Astrocyte (in vitro differentiated cells and primary cell): ENCODE data around the gene GUK1. TPM values are rescaled to one million over a fixed set of nuclear protein-coding genes. Genes with fewer than 3 reads are reported as not detected.

Experiments used
- DNase-seq: peaks from one replicate; pipeline ENCODE4 v3.0.0-alpha.2; 2010; ENCODE audit warnings: low read depth
- FAIRE-seq: peaks from 2 replicates; lab custom pipeline; 2011; peaks lifted over from hg19 to GRCh38; lab: Jason Lieb, UNC
- H2AFZ ChIP-seq: 2 replicates; pipeline ENCODE4 v1.6.0; 2012; ENCODE audit warnings: low read depth, low read length, inconsistent platforms
- H3K27ac ChIP-seq: 2 replicates; pipeline ENCODE4 v1.5.1; 2011; ENCODE audit warnings: low read depth, low read length, inconsistent platforms
- H3K27me3 ChIP-seq: 2 replicates; pipeline ENCODE4 v1.6.0; 2011; ENCODE audit warnings: low read length, inconsistent platforms; ENCODE audit not compliant: insufficient read depth
- H3K36me3 ChIP-seq: 2 replicates; pipeline ENCODE4 v1.5.1; 2011; ENCODE audit warnings: low read length, inconsistent platforms; ENCODE audit not compliant: insufficient read depth
- H3K4me1 ChIP-seq: 2 replicates; pipeline ENCODE4 v1.5.1; 2011; ENCODE audit warnings: low read length, inconsistent platforms; ENCODE audit not compliant: insufficient read depth
- H3K4me2 ChIP-seq: 2 replicates; pipeline ENCODE4 v1.6.0; 2012; ENCODE audit warnings: low read length, inconsistent platforms
- H3K4me3 ChIP-seq: 2 replicates; pipeline ENCODE4 v1.5.1; 2011; ENCODE audit warnings: low read depth, mild to moderate bottlenecking, low read length, inconsistent platforms; ENCODE audit not compliant: insufficient read depth
- H3K79me2 ChIP-seq: 2 replicates; pipeline ENCODE4 v1.6.0; 2012; ENCODE audit warnings: mild to moderate bottlenecking, low read length, inconsistent platforms; ENCODE audit not compliant: insufficient read depth
- H3K9ac ChIP-seq: 2 replicates; pipeline ENCODE4 v1.6.0; 2012; ENCODE audit warnings: mild to moderate bottlenecking, low read length, inconsistent platforms
- H3K9me3 ChIP-seq: 2 replicates; pipeline ENCODE4 v1.5.1; 2012; ENCODE audit warnings: low read depth, mild to moderate bottlenecking, low read length, inconsistent platforms; ENCODE audit not compliant: insufficient read depth
- H4K20me1 ChIP-seq: 2 replicates; pipeline ENCODE4 v1.6.0; 2012; ENCODE audit warnings: low read length, inconsistent platforms; ENCODE audit not compliant: insufficient read depth
- H3K27ac Mint-ChIP-seq: one replicate; pipeline ENCODE4 v1.8.0; 2021; ENCODE audit warnings: mild to moderate bottlenecking, mixed read lengths; ENCODE audit not compliant: unreplicated experiment
- H3K27me3 Mint-ChIP-seq: one replicate; pipeline ENCODE4 v1.8.0; 2021; ENCODE audit warnings: low read depth, mixed read lengths; ENCODE audit not compliant: unreplicated experiment
- H3K36me3 Mint-ChIP-seq: one replicate; pipeline ENCODE4 v1.8.0; 2021; ENCODE audit warnings: low read depth, mixed read lengths; ENCODE audit not compliant: unreplicated experiment
- H3K4me1 Mint-ChIP-seq: one replicate; pipeline ENCODE4 v1.8.0; 2021; ENCODE audit warnings: low read depth, mixed read lengths; ENCODE audit not compliant: unreplicated experiment
- H3K4me3 Mint-ChIP-seq: one replicate; pipeline ENCODE4 v1.8.0; 2021; ENCODE audit warnings: mild to moderate bottlenecking, moderate library complexity, mixed read lengths; ENCODE audit not compliant: unreplicated experiment
- H3K9me3 Mint-ChIP-seq: one replicate; pipeline ENCODE4 v1.8.0; 2021; ENCODE audit warnings: mild to moderate bottlenecking, mixed read lengths; ENCODE audit not compliant: unreplicated experiment
- CTCF ChIP-seq: IDR thresholded peaks from 2 replicates; pipeline ENCODE4 v1.5.1; 2011; ENCODE audit warnings: low read depth, mild to moderate bottlenecking, inconsistent platforms, low read length, moderate library complexity; ENCODE audit not compliant: insufficient read depth
- EZH2 ChIP-seq: IDR thresholded peaks from 2 replicates; pipeline ENCODE4 v1.6.1; 2012; ENCODE audit warnings: mild to moderate bottlenecking, low read length, inconsistent platforms; ENCODE audit not compliant: insufficient read depth
- total RNA-seq: library from RNA; stranded (reverse); gene quantifications from 2 replicates; pipeline ENCODE4 v1.2.1, GENCODE V29; 2021

The GUK1 gene
- total RNA-seq, 1 donor from 2014 or later, result 214 TPM

GRCh38 chr1:228091084-228091483, 49.0 kb upstream of the GUK1 start:
- no peak overlapping the region for H2AFZ ChIP-seq
- TF ChIP-seq CTCF, result no peak
- TF ChIP-seq EZH2, result no peak
- H4K20me1 ChIP-seq, result peaks cover 100% of the 10 kb centered on the region
- Mint-ChIP-seq H3K4me1 (peaks cover 78% of the 10 kb centered on the region), H3K4me3 (peak overlapping the region; percentile 7), H3K9me3 (peaks cover 3% of the 10 kb centered on the region), H3K36me3 (peaks cover 7% of the 10 kb centered on the region), H3K27ac (peak overlapping the region; percentile 60), H3K27me3 (no peaks in the 10 kb centered on the region)
- H3K4me3 ChIP-seq, result no peak overlapping the region
- peak overlapping the region; percentile 21 for H3K4me2 ChIP-seq
- H3K9me3 ChIP-seq, result peaks cover 10% of the 10 kb centered on the region
- H3K9ac ChIP-seq, result no peak overlapping the region
- no peaks in the 10 kb centered on the region for H3K27me3 ChIP-seq
- H3K4me1 ChIP-seq, result peaks cover 41% of the 10 kb centered on the region
- H3K27ac ChIP-seq, result no peak overlapping the region
- peaks cover 100% of the 10 kb centered on the region for H3K79me2 ChIP-seq
- peaks cover 14% of the 10 kb centered on the region for H3K36me3 ChIP-seq
- no peak for FAIRE-seq
- DNase-seq, result no peak

GRCh38 chr1:228092342-228093049, 47.6 kb upstream of the GUK1 start:
- H2AFZ ChIP-seq, result no peak overlapping the region
- H3K4me2 ChIP-seq, result no peak overlapping the region
- no peak overlapping the region for H3K4me3 ChIP-seq
- H3K36me3 Mint-ChIP-seq, result peaks cover 11% of the 10 kb centered on the region
- TF ChIP-seq EZH2, result no peak
- TF ChIP-seq CTCF, result no peak
- no peak overlapping the region for H3K4me3 Mint-ChIP-seq
- H3K4me1 ChIP-seq, result peaks cover 28% of the 10 kb centered on the region
- peaks cover 100% of the 10 kb centered on the region for H3K79me2 ChIP-seq
- no peaks in the 10 kb centered on the region for H3K27me3 ChIP-seq
- FAIRE-seq (no peak), DNase-seq (no peak)
- peaks cover 3% of the 10 kb centered on the region for H3K9me3 Mint-ChIP-seq
- H4K20me1 ChIP-seq, result peaks cover 100% of the 10 kb centered on the region
- H3K36me3 ChIP-seq, result peaks cover 14% of the 10 kb centered on the region
- no peak overlapping the region for H3K9ac ChIP-seq
- no peaks in the 10 kb centered on the region for H3K27me3 Mint-ChIP-seq
- H3K27ac ChIP-seq, result no peak overlapping the region
- peak overlapping the region; percentile 60 for H3K27ac Mint-ChIP-seq
- peaks cover 10% of the 10 kb centered on the region for H3K9me3 ChIP-seq
- H3K4me1 Mint-ChIP-seq, result peaks cover 67% of the 10 kb centered on the region
